ENCODE results near the gene BTBD10.

DNA sequence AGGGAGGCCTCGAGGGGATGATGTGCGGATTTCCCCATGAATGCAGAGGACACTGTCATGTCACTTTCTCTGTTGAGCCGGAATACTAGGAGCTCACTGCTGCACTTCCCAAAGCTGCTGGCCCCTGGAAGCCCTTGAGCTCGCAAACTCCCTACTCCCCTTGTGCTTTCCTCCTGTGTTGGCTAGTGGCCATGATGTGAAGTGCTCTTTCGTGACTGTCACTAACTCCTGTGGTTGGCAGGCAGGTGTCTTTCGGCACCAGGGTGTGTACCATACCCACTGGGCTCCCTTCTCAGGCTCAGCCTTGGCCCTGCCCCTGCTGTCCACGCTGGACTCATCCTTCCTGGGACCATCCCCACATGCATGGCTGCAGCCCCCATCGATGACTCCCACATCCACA is 86.2 kb downstream of the BTBD10 start:
- TF ChIP-seq, protein P1, sequence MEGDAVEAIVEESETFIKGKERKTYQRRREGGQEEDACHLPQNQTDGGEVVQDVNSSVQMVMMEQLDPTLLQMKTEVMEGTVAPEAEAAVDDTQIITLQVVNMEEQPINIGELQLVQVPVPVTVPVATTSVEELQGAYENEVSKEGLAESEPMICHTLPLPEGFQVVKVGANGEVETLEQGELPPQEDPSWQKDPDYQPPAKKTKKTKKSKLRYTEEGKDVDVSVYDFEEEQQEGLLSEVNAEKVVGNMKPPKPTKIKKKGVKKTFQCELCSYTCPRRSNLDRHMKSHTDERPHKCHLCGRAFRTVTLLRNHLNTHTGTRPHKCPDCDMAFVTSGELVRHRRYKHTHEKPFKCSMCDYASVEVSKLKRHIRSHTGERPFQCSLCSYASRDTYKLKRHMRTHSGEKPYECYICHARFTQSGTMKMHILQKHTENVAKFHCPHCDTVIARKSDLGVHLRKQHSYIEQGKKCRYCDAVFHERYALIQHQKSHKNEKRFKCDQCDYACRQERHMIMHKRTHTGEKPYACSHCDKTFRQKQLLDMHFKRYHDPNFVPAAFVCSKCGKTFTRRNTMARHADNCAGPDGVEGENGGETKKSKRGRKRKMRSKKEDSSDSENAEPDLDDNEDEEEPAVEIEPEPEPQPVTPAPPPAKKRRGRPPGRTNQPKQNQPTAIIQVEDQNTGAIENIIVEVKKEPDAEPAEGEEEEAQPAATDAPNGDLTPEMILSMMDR (IDR thresholded peaks at IDR 0.05): no peak
- no peak for TF ChIP-seq POLR2A (IDR thresholded peaks at IDR 0.05)

Data from Peyer's patch (tissue), 4 donors.